Right atrium auricular region (tissue), 2 donors: ENCODE measurements around the gene TENM3. TPM values are rescaled to one million over a fixed set of nuclear protein-coding genes. Genes with fewer than 3 reads are reported as not detected.

Experiments
- DNase-seq: peaks from one replicate; pipeline ENCODE4 v3.0.0-alpha.2; 2019; ENCODE audit warnings: low spot score
- H3K27ac ChIP-seq, 2 donors: fragments of 200-600 bp; sonication (generic); 1 replicate in 1 of 2; 2 replicates in 1 of 2; pipeline ENCODE4 v1.5.1; 2016 to 2019
- H3K27me3 ChIP-seq, 2 donors: fragments of 200-600 bp; sonication (generic); one replicate each; pipeline versions ENCODE4 v1.5.1 to v1.6.0; 2017 to 2019
- H3K36me3 ChIP-seq: fragments of 200-600 bp; sonication (generic); one replicate; pipeline ENCODE4 v1.5.1; 2016
- H3K4me1 ChIP-seq, 2 donors: fragments of 200-600 bp; sonication (generic); one replicate each; pipeline versions ENCODE4 v1.5.1 to v1.6.0; 2017 to 2019
- H3K4me3 ChIP-seq, 2 donors: fragments of 200-600 bp; sonication (generic); 1 replicate in 1 of 2; 2 replicates in 1 of 2; pipeline ENCODE4 v1.5.1; 2017 to 2019; ENCODE audit warnings: mild to moderate bottlenecking in 1 of 2, moderate library complexity in 1 of 2
- H3K9me3 ChIP-seq, 2 donors: fragments of 200-600 bp; sonication (generic); one replicate each; pipeline ENCODE4 v1.5.1; 2019
- total RNA-seq, 2 donors: library from RNA; depleted of rRNA; stranded (reverse); fragments of >200 nt; gene quantifications; one replicate each; pipeline ENCODE4 v1.1.0, GENCODE V29; 2016
- TF ChIP-seq, protein P1 (sequence below), 2 donors: fragments of 200-600 bp; sonication (generic); IDR thresholded peaks; one replicate each; pipeline ENCODE4 v1.5.1; 2019; ENCODE audit warnings: antibody characterized with exemption in 2 of 2

The TENM3 gene
- total RNA-seq, 2 donors from 2014 or later: 10.7 to 15.9 TPM

- TF ChIP-seq, protein P1, sequence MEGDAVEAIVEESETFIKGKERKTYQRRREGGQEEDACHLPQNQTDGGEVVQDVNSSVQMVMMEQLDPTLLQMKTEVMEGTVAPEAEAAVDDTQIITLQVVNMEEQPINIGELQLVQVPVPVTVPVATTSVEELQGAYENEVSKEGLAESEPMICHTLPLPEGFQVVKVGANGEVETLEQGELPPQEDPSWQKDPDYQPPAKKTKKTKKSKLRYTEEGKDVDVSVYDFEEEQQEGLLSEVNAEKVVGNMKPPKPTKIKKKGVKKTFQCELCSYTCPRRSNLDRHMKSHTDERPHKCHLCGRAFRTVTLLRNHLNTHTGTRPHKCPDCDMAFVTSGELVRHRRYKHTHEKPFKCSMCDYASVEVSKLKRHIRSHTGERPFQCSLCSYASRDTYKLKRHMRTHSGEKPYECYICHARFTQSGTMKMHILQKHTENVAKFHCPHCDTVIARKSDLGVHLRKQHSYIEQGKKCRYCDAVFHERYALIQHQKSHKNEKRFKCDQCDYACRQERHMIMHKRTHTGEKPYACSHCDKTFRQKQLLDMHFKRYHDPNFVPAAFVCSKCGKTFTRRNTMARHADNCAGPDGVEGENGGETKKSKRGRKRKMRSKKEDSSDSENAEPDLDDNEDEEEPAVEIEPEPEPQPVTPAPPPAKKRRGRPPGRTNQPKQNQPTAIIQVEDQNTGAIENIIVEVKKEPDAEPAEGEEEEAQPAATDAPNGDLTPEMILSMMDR (IDR thresholded peaks at IDR 0.05): no peak
- H3K4me1 ChIP-seq: no peaks in the 10 kb centered on the region
- H3K27me3 ChIP-seq: no peaks in the 10 kb centered on the region
- no peak for DNase-seq
- no peaks in the 10 kb centered on the region for H3K9me3 ChIP-seq
- no peaks in the 10 kb centered on the region for H3K36me3 ChIP-seq
- no peak overlapping the region for H3K4me3 ChIP-seq
- no peak overlapping the region for H3K27ac ChIP-seq
Observed at GRCh38 chr4:182348779-182349326, 105.7 kb downstream of the TENM3 start.

- Histone ChIP-seq H3K4me1 (no peaks in the 10 kb centered on the region), H3K27me3 (no peaks in the 10 kb centered on the region), H3K36me3 (no peaks in the 10 kb centered on the region), H3K27ac (no peak overlapping the region), H3K4me3 (no peak overlapping the region), H3K9me3 (no peaks in the 10 kb centered on the region)
- no peak for DNase-seq
- TF ChIP-seq, protein P1 (IDR thresholded peaks at IDR 0.05): no peak
Observed at GRCh38 chr4:182350041-182350440, 106.8 kb downstream of the TENM3 start.

DNA sequence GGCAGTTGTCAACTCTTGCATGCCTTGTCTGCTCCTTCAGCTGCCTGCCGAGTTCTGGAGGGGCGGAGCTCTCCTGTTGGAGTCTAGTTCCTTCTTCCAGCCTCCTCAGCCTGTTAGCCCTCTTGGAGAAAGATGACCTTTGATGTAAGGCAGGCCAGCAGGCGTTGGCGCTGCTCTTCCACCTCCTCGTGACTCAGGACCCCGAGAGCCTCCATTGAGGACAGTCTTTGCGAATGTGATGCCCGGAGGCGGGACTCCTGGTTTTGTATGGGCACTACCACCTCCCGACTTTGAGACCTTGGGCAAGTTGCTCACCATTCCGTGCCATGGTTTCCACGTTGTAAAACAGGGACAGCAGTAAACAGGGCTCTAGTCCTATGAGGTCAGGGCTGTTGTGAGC is 108.3 kb downstream of the TENM3 start:
- no peaks in the 10 kb centered on the region for H3K4me1 ChIP-seq
- H3K9me3 ChIP-seq: no peaks in the 10 kb centered on the region
- no peak overlapping the region for H3K4me3 ChIP-seq
- H3K27ac ChIP-seq: no peak overlapping the region
- TF ChIP-seq, protein P1 (IDR thresholded peaks at IDR 0.05): no peak
- no peaks in the 10 kb centered on the region for H3K36me3 ChIP-seq
- DNase-seq: no peak
- no peaks in the 10 kb centered on the region for H3K27me3 ChIP-seq

DNA sequence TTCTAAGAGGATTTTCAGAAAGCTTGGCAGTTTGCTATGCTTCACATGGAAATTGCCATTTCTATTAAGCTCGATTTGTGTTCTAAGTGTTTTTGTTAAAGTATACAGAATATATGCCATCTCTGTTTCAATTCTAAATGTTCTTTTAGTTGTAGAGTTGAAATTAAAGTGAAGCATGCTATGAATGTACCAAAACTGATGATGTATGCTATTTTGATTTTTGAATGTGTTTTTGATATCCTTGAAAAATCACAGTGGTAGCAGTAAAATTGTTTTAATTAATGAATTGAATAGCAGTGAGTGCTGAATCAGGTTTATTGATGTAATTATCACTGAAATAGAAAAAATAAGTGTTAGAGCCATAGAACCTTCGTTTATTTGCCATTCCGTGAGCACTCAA is 110.9 kb downstream of the TENM3 start:
- Histone ChIP-seq H3K4me3 (no peak overlapping the region), H3K27ac (no peak overlapping the region), H3K27me3 (no peaks in the 10 kb centered on the region), H3K9me3 (no peaks in the 10 kb centered on the region), H3K4me1 (no peaks in the 10 kb centered on the region), H3K36me3 (no peaks in the 10 kb centered on the region)
- TF ChIP-seq, protein P1 (IDR thresholded peaks at IDR 0.05): no peak
- no peak for DNase-seq

DNA sequence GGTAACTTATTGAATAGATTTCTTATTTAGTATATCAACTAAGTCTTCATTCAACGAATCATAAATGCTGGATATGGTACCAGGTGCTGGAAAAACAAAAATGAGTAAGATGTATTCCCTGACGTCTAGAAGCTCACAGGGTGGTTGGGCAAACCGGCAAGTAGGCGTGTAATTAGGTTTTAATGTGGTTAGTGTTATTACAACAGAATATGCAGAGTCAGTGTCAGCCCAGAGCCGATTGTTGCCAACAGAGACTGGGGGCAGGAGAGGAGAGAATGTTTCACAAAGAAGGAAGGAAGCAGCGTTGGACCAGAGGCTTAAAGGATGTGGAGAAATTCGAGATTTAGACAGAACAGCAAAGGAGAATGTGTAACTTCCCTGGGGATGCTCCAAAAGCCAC is 111.7 kb downstream of the TENM3 start:
- Histone ChIP-seq H3K4me1 (no peaks in the 10 kb centered on the region), H3K9me3 (no peaks in the 10 kb centered on the region), H3K27ac (no peak overlapping the region), H3K36me3 (no peaks in the 10 kb centered on the region), H3K4me3 (no peak overlapping the region), H3K27me3 (no peaks in the 10 kb centered on the region)
- no peak for DNase-seq
- TF ChIP-seq, protein P1 (IDR thresholded peaks at IDR 0.05): no peak

GRCh38 chr4:182367153-182367552 is 124.0 kb downstream of the TENM3 start:
- no peak overlapping the region for H3K27ac ChIP-seq
- no peaks in the 10 kb centered on the region for H3K27me3 ChIP-seq
- no peak overlapping the region for H3K4me3 ChIP-seq
- no peaks in the 10 kb centered on the region for H3K36me3 ChIP-seq
- no peaks in the 10 kb centered on the region for H3K9me3 ChIP-seq
- TF ChIP-seq, protein P1 (IDR thresholded peaks at IDR 0.05): no peak
- no peak for DNase-seq
- no peaks in the 10 kb centered on the region for H3K4me1 ChIP-seq
